SHP77 treated with DMSO at 0.1 percent for 48 hours (cell line): ENCODE data around the gene ABLIM1.

ENCODE experiments used
- DNase-seq: peaks from one replicate; lab custom pipeline; 2025; lab: John Stamatoyannopoulos, UW

Gene ABLIM1

DNA sequence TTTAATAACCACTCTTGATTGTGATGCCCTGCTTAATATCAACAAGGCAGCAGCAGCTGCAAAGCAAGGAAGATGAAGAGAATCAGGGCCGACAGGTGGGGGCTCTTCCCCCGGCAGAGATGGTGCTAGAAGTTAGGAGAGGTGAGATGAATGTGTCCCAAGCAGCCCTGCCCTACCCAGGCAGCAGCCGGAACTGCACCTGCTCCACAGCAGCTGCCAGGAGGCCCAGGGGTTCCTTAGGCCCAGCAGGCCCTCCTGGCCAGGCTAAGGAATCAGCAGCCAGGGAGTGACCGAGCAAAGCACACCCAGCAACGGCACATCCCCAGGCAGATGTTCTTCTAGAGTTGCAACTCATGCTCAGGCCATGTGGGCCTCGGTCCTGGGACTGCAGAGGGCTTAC, 271.6 kb downstream of the ABLIM1 start:
- DNase-seq: no peak

DNA sequence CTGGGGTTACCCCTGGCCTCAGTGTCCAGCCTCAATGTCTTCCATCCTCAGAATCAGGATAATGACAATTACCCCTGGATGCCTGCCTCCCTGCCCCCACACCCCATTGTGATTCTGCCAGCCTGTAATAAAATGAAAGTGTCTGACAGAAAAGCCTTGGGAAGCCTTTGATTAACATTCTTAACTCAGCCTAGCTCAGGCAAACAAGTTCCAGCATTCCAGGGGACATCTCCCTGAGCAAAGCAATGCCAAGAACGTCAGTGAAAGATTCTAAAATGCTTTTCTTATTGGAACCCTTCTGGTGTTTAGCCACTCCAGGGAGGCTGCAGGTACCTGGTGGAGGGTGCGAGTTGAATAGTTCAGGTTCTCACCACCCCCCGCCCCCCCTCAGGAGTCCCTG, 272.5 kb downstream of the ABLIM1 start:
- DNase-seq: no peak

DNA sequence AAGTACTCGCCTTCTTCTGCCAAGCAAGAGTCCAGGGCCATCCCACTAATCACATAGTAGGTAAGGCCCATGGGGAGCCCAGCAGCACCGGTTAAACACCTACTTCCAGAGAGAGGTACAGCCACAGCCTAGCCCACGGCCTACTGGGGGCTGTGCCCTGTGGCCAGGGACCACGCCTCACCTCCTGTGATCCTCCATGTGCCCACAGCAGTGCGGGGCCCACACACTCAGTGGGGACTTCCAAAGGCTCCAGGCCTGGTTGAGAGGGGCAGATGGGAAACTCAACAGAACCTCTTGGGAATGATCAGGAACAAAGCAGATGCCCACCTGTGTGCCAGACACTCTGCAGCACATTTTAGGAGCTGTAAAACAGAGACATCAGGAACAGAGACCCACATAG, 273.5 kb downstream of the ABLIM1 start:
- DNase-seq: no peak

DNA sequence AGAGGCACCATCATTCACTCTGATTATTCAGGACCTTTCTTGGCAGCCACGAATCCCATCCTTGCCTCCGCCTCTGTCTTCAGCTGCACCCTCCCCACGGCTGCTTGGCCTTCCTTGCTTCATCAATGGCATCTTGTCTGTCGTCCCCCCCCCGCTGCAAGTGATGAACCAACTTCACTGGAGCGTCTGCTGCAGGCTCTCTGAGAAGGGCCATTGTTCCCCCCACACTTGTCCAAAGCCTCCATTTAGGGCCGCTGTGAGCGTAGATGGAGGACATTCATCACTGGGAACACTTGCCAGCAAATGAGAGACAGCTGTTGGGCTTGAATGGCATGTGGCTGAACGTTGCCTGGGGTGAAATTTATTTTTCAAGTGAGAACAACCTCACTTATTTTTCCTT, 273.9 kb downstream of the ABLIM1 start:
- DNase-seq: no peak
